SJSA1 (cell line): ENCODE measurements around the gene SLC27A3. TPM values are rescaled to one million over a fixed set of nuclear protein-coding genes. Genes with fewer than 3 reads are reported as not detected.
A peak's percentile ranks its signal among the peaks of the same experiment; 100 is the strongest.

Experiments
- DNase-seq, 2 experiments: peaks; one replicate each; pipeline ENCODE4 v3.0.0-alpha.2; 2015 to 2020; ENCODE audit warnings: low spot score in 2 of 2, low read depth in 1 of 2
- H3K27ac ChIP-seq: fragments of 250-450 bp; sonication (Bioruptor Pico); 2 replicates; pipeline ENCODE4 v1.5.1; 2020; ENCODE audit warnings: mild to moderate bottlenecking, moderate library complexity
- H3K27me3 ChIP-seq: fragments of 250-450 bp; sonication (Bioruptor Pico); replicated peaks from 2 replicates; pipeline ENCODE4 v1.5.1; 2020; ENCODE audit warnings: mild to moderate bottlenecking, moderate library complexity
- H3K36me3 ChIP-seq: fragments of 250-450 bp; sonication (Bioruptor Pico); 2 replicates; pipeline ENCODE4 v1.5.1; 2020; ENCODE audit warnings: mild to moderate bottlenecking
- H3K4me1 ChIP-seq: fragments of 250-450 bp; sonication (Bioruptor Pico); replicated peaks from 2 replicates; pipeline ENCODE4 v1.6.1; 2021; ENCODE audit warnings: mild to moderate bottlenecking
- H3K4me3 ChIP-seq: fragments of 250-450 bp; sonication (Bioruptor Pico); 2 replicates; pipeline ENCODE4 v1.5.1; 2020; ENCODE audit warnings: mild to moderate bottlenecking
- H3K9me3 ChIP-seq: fragments of 250-450 bp; sonication (Bioruptor Pico); replicated peaks from 2 replicates; pipeline ENCODE4 v1.5.1; 2020; ENCODE audit warnings: mild to moderate bottlenecking
- total RNA-seq: library from RNA; depleted of rRNA; stranded (reverse); fragments of >200 nt; shearing (Covaris generic); gene quantifications from 2 replicates; pipeline ENCODE4 v1.2.3, GENCODE V29; 2014; rRNA removed

The SLC27A3 gene
- total RNA-seq, 1 experiment from 2014 or later = 5.7 TPM

DNA sequence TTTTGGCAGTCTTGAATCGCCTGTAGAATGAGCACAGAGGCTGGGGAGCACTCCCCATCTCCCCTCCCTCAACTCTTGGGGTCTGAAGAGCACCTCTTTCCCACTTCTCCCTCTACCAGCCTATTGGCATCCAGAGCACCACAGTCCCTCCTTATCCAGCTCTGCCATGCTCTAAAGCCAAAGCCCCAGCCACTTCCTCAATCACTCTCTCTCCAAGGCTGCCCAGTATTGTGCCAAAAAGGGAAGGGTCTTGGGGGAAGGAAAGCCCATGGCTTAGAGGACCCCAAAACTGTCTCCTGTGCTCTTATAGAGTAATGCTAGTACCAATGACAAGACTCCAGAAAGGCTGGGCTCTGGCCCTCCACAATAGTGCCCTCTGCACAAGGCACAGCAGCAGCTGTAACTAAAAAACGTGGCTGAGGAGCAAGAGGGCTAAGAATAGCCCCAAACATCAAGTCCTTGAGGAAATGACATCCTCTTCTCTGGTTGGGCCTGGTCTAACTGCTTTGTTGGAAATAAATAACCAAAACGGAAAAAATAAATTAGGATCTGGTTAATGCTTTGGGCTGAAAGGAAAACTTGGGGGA lies 28.4 kb downstream of the SLC27A3 start:
- H3K27me3 ChIP-seq = no peaks in the 10 kb centered on the region
- H3K27ac ChIP-seq = no peak overlapping the region
- peaks cover 9% of the 10 kb centered on the region for H3K4me1 ChIP-seq
- H3K36me3 ChIP-seq = 0 out of 2 replicates have a peak, but pooled peaks cover 4% of the 10 kb centered on the region
- H3K4me3 ChIP-seq = no peak overlapping the region
- H3K9me3 ChIP-seq = no peaks in the 10 kb centered on the region
- no peak for DNase-seq

DNA sequence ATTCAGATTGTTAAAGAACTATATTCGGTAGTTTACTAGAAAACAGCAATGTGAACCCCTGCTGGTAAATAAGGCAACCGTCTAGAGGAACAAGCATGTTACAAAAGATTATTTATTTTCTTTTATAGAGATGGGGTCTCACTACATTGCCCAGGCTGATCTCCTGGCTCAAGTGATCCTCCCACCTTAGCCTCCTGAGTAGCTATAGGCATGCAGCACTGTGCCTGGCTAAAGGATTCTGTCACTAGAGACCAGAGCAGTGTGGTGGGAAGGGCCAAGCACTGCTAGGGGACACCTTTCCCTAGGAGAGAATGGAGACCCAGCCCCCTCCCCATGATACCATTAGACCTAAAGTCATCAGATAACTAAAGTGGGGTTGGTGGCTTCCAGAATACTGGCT lies 28.9 kb downstream of the SLC27A3 start:
- DNase-seq = no peak
- no peak overlapping the region for H3K27ac ChIP-seq
- no peak overlapping the region for H3K4me3 ChIP-seq
- peaks cover 9% of the 10 kb centered on the region for H3K4me1 ChIP-seq
- H3K27me3 ChIP-seq = no peaks in the 10 kb centered on the region
- H3K9me3 ChIP-seq = no peaks in the 10 kb centered on the region
- peaks cover 4% of the 10 kb centered on the region; the same call in 1 of the 2 replicates for H3K36me3 ChIP-seq

DNA sequence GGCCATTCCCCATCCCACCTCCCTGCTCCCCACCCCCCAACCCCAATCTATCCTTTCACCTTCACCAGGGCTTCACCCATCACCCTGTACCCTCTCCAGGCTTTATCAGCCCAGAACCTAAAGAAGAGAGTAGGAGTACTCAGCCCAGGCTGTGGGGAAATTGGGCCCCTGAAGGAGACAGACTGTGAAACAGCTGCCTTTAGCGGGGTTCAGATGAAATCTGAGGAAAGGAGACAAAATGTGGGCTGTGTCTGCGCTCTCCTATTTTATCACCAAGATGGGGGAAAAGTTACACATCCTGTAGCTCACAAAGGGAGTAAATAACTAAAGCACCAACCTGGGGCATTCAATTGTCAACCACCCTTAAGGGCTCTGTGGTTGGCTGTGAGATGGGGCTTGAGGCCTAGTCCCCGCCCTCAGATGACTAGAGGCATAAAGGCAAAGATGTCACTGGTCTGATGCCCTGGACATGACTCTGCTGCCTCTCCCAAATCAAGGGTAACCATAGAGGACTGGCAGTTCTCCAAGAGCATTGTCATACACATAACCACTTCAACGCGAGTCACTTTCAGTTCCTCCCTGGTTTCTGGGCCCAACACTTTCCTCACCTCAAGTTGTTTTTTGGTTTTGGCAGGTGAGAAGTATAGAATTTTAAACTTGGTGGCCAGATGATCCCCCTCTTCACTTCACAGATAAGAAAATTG lies 30.0 kb downstream of the SLC27A3 start:
- H3K9me3 ChIP-seq = no peaks in the 10 kb centered on the region
- no peak overlapping the region for H3K4me3 ChIP-seq
- no peaks in the 10 kb centered on the region for H3K27me3 ChIP-seq
- H3K4me1 ChIP-seq = peaks cover 9% of the 10 kb centered on the region
- peaks cover 9% of the 10 kb centered on the region for H3K36me3 ChIP-seq
- no peak overlapping the region for H3K27ac ChIP-seq
- DNase-seq = peak; percentile 62 to 79

DNA sequence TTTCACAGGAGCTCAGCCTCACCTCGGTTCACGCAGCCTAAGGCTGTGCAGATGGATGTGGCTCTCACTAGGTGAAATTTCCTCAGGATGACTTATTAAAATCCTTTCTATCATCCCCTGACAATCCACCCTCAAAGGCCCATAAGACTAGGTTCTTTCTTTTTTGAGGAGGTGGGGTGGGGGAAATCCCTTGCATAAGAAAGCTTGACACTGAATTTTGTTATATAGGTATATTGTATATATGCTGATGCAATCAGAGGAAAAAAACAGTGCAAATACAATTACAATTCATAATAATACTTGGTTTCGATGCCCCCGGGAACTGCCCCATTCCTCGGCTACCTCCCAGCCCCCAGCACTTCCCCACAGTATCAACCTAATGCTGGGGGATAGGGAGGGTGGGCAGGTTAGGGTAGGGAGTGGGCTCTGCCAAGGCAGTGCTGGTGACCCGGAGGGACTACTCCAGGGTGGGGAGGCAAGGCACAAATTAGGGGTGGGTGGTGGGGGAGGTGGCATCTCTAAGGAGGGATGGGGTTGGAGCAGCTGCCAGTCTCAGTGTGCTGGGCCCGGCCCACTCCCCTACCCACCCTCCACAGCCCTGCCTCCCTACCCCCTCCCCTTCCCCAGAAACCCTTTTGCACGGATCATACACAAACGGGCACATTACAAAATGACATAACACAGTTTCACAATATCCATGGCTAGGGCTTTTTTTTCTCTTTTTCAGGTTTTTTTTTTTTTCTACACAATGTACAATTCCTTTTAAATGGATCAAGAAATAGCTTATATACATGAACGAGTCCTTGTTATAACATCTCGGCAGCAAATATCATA lies 30.9 kb downstream of the SLC27A3 start:
- Histone ChIP-seq H3K4me1 (peaks cover 9% of the 10 kb centered on the region), H3K4me3 (no peak overlapping the region), H3K27ac (no peak overlapping the region), H3K9me3 (no peaks in the 10 kb centered on the region), H3K27me3 (no peaks in the 10 kb centered on the region), H3K36me3 (peaks cover 18% of the 10 kb centered on the region)
- no peak for DNase-seq

DNA sequence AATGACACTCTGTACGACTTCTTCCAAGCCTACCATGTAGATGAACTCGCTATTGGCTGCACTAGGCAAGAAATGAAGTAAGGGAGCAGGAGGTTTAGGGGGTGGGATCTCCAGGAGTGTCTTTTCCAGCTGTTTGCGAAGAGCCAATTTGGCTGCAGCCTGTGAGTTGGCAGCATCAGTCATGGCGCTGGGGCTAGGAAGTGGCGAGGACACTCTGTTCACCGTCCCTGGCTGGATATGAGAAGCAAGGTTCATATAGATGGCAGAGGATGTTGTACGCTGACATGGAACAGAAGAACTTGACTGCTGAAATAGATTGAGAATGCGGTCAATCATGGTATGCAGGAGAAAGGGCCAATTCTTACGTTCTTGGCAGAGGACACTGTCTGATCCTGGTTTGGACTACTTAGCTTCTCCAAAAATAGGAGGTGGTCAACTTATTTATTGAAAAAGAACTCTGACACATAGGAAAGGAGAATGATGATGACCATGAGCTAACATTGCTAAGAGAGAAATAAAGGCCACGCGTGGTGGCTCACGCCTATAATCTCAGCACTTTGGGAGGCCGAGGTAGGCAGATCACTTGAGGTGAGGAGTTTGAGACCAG lies 41.2 kb downstream of the SLC27A3 start:
- Histone ChIP-seq H3K36me3 (peaks cover 67% of the 10 kb centered on the region), H3K9me3 (no peaks in the 10 kb centered on the region), H3K4me1 (no peaks in the 10 kb centered on the region), H3K27ac (no peak overlapping the region), H3K27me3 (no peaks in the 10 kb centered on the region), H3K4me3 (no peak overlapping the region)
- no peak for DNase-seq

DNA sequence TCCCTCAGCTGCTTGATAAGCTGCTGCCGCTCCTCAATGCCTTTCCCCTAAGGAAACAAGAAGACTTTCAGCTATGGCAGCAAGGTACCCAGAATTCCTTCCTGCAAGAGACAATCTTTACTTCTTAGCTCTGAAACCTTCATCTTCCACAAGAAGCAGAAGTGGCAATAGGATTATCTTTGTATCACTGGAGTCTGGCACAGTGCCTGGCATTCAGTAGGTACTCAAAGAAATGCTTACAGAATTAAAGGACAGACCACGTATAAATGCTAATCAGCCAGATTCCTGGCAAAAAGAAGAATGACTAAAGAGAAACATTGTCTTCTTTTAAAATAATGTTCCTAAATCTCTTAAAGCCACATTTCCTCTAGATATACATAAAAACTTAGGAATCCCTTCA lies 43.7 kb downstream of the SLC27A3 start:
- no peak overlapping the region for H3K27ac ChIP-seq
- no peak for DNase-seq
- no peaks in the 10 kb centered on the region for H3K27me3 ChIP-seq
- no peaks in the 10 kb centered on the region for H3K4me1 ChIP-seq
- H3K36me3 ChIP-seq = peaks cover 48% of the 10 kb centered on the region
- no peaks in the 10 kb centered on the region; the same call in 1 of the 2 replicates for H3K9me3 ChIP-seq
- H3K4me3 ChIP-seq = no peak overlapping the region

DNA sequence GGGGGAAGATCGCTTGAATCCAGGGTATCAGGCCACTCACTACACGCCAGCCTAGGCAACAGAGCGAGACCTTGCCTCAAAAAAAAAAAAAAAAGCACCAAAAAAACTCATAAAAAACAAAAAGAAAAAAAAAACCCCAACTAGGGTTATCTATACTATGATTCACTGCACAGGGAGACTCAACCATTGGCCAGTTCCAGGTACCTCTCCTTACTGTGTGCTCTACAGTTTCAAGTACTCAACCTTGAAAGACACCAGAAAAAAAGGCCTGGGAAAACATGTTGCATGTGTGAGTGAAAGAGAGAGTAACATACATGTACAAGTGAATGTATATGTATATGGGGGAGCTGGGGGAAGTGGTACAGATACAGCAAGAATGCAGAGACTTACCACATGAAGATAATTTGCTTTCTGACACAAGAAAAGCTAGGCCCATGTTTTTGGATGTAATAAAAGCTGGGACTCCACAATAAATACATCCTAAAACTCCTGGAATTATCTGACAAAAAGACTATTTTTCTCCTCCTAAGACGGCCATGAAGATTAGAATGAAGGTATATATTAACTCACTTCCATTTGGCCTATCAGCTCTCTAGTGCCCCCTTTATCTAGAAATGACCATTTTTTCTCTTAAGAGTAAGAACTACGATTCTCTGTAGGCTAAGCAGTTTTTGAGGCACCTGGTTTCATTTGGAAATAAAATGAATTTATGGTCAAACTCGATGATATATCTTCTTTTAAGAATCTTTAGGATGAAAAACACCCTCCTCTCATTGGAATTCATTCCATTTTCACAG lies 52.2 kb downstream of the SLC27A3 start:
- Histone ChIP-seq H3K4me1 (no peaks in the 10 kb centered on the region), H3K9me3 (no peaks in the 10 kb centered on the region; the same call in 1 of the 2 replicates), H3K36me3 (peaks cover 24% of the 10 kb centered on the region), H3K27ac (no peak overlapping the region), H3K4me3 (no peak overlapping the region), H3K27me3 (no peaks in the 10 kb centered on the region)
- DNase-seq = no peak

Other genes with a start within 250 kb of the SLC27A3 start
- 609 and 771 TPM in 2 replicates for gene S100A6, start 239.4 kb upstream of the SLC27A3 start, total RNA-seq
- gene S100A5, start 234.5 kb upstream of the SLC27A3 start, total RNA-seq = not detected in 2 replicates
- gene S100A4, start 229.6 kb upstream of the SLC27A3 start, total RNA-seq = 5.0 and 9.5 TPM in 2 replicates
- 0.31 and 2.9 TPM in 2 replicates for gene S100A3, start 226.1 kb upstream of the SLC27A3 start, total RNA-seq
- 5.3 and 15.8 TPM in 2 replicates for gene S100A2, start 209.6 kb upstream of the SLC27A3 start, total RNA-seq
- gene S100A16, start 162.3 kb upstream of the SLC27A3 start, total RNA-seq = 38.8 and 39.8 TPM in 2 replicates
- gene S100A14, start 159.1 kb upstream of the SLC27A3 start, total RNA-seq = not detected in 2 replicates
- 74.0 and 135 TPM in 2 replicates for gene S100A13, start 147.9 kb upstream of the SLC27A3 start, total RNA-seq
- 0.32 TPM in 1 of 2 replicates, not detected in the other for gene S100A1, start 147.0 kb upstream of the SLC27A3 start, total RNA-seq
- gene CHTOP, start 141.3 kb upstream of the SLC27A3 start, total RNA-seq = 31.0 and 50.8 TPM in 2 replicates
- gene SNAPIN, start 116.7 kb upstream of the SLC27A3 start, total RNA-seq = 48.0 and 59.3 TPM in 2 replicates
- 347 and 370 TPM in 2 replicates for gene ILF2, start 104.4 kb upstream of the SLC27A3 start, total RNA-seq
- gene NPR1, start 96.7 kb upstream of the SLC27A3 start, total RNA-seq = 0.05 TPM in 1 of 2 replicates, not detected in the other
- 17.2 and 23.4 TPM in 2 replicates for gene INTS3, start 47.4 kb upstream of the SLC27A3 start, total RNA-seq
- gene GATAD2B, start 147.6 kb downstream of the SLC27A3 start, total RNA-seq = 3.7 and 4.6 TPM in 2 replicates
- 3.9 and 12.6 TPM in 2 replicates for gene DENND4B, start 171.3 kb downstream of the SLC27A3 start, total RNA-seq
- 10.0 and 10.3 TPM in 2 replicates for gene CRTC2, start 183.2 kb downstream of the SLC27A3 start, total RNA-seq
- 141 and 153 TPM in 2 replicates for gene SLC39A1, start 188.1 kb downstream of the SLC27A3 start, total RNA-seq
- 3.2 and 4.0 TPM in 2 replicates for gene CREB3L4, start 192.5 kb downstream of the SLC27A3 start, total RNA-seq
- gene JTB, start 202.3 kb downstream of the SLC27A3 start, total RNA-seq = 232 and 279 TPM in 2 replicates
- 33.5 and 36.2 TPM in 2 replicates for gene RAB13, start 210.9 kb downstream of the SLC27A3 start, total RNA-seq
- gene RPS27, start 215.4 kb downstream of the SLC27A3 start, total RNA-seq = 1,681 and 2,337 TPM in 2 replicates